Brain pericyte (primary cell): Measurements from ENCODE around the gene ALOX15B.

Experiments used
- DNase-seq: peaks from one replicate; pipeline ENCODE4 v3.0.0-alpha.2; 2012; ENCODE audit warnings: low read depth, low spot score

ALOX15B gene

GRCh38 chr17:8032442-8032841, 6.4 kb upstream of the ALOX15B start:
- DNase-seq: no peak

GRCh38 chr17:8039611-8040168, 831 bp downstream of the ALOX15B start:
- DNase-seq: no peak

- DNase-seq: no peak
Measured at GRCh38 chr17:8041249-8041928, 2.5 kb downstream of the ALOX15B start.

GRCh38 chr17:8041979-8042378, 3.1 kb downstream of the ALOX15B start:
- DNase-seq: no peak

GRCh38 chr17:8044819-8045810, 6.3 kb downstream of the ALOX15B start:
- DNase-seq: no peak

- no peak for DNase-seq
Measured at GRCh38 chr17:8046306-8046928, 7.6 kb downstream of the ALOX15B start.

GRCh38 chr17:8046929-8047768, 8.3 kb downstream of the ALOX15B start:
- DNase-seq: no peak

GRCh38 chr17:8047769-8048110, 8.9 kb downstream of the ALOX15B start:
- no peak for DNase-seq

- DNase-seq: no peak
Measured at GRCh38 chr17:8048236-8048635, 9.4 kb downstream of the ALOX15B start.

- DNase-seq: no peak
Measured at GRCh38 chr17:8048736-8049135, 9.9 kb downstream of the ALOX15B start.

- no peak for DNase-seq
Measured at GRCh38 chr17:8051831-8052230, 13.0 kb downstream of the ALOX15B start.

- DNase-seq: no peak
Measured at GRCh38 chr17:8052256-8053252, 13.7 kb downstream of the ALOX15B start.

GRCh38 chr17:8053600-8053999, 14.7 kb downstream of the ALOX15B start:
- no peak for DNase-seq

- no peak for DNase-seq
Measured at GRCh38 chr17:8055851-8056231, 17.0 kb downstream of the ALOX15B start.

- DNase-seq: no peak
Measured at GRCh38 chr17:8056232-8056975, 17.5 kb downstream of the ALOX15B start.

GRCh38 chr17:8056976-8057625, 18.2 kb downstream of the ALOX15B start:
- DNase-seq: no peak

- peak; percentile 53 for DNase-seq
Measured at GRCh38 chr17:8057691-8058114, 18.8 kb downstream of the ALOX15B start.

GRCh38 chr17:8059131-8059530, 20.3 kb downstream of the ALOX15B start:
- no peak for DNase-seq

- DNase-seq: no peak
Measured at GRCh38 chr17:8060274-8060673, 21.4 kb downstream of the ALOX15B start.
